ENCODE data around the gene ST7L.

DNA sequence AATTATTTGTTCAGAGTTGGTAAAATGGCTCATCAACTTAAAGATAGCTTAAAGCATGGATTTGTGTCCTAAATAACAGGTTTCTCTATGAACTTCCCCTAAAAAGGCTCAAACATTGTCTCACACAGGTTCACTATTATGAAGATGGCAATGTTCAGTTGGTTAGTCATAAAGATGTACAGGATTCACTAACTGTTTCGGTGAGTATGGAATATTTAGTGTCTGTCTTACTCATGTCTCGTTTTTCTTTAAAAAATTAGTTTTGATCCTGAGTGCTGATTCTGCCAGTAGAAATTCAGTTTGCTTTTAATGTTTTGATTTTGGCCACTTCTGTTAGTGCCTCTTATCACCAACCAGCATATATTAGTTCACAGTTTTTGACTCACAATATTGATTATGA lies 48.0 kb upstream of the ST7L start:
- TF ChIP-seq, protein P1, sequence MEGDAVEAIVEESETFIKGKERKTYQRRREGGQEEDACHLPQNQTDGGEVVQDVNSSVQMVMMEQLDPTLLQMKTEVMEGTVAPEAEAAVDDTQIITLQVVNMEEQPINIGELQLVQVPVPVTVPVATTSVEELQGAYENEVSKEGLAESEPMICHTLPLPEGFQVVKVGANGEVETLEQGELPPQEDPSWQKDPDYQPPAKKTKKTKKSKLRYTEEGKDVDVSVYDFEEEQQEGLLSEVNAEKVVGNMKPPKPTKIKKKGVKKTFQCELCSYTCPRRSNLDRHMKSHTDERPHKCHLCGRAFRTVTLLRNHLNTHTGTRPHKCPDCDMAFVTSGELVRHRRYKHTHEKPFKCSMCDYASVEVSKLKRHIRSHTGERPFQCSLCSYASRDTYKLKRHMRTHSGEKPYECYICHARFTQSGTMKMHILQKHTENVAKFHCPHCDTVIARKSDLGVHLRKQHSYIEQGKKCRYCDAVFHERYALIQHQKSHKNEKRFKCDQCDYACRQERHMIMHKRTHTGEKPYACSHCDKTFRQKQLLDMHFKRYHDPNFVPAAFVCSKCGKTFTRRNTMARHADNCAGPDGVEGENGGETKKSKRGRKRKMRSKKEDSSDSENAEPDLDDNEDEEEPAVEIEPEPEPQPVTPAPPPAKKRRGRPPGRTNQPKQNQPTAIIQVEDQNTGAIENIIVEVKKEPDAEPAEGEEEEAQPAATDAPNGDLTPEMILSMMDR (IDR thresholded peaks at IDR 0.05) = no peak
- no peak for TF ChIP-seq POLR2A (IDR thresholded peaks at IDR 0.05)
